ENCODE results near the gene UMODL1. TPM values are rescaled to one million over a fixed set of nuclear protein-coding genes. Genes with fewer than 3 reads are reported as not detected.

UMODL1 gene
- total RNA-seq, 1 experiment from 2014 or later: not detected

- Histone ChIP-seq H3K27ac (ENCODE audit: insufficient read length, low read depth, low read length) (no peak overlapping the region), H2BK20ac (ENCODE audit: low read depth, low read length, poor library complexity, severe bottlenecking) (no peak overlapping the region), H3K4me1 (ENCODE audit: insufficient read depth, low read length) (no peaks in the 10 kb centered on the region; the same call in 1 of the 2 replicates), H4K5ac (ENCODE audit: insufficient read length, low read depth, low read length) (no peak overlapping the region), H3K9ac (ENCODE audit: extremely low read depth, insufficient read length, low read length) (no peak overlapping the region), H4K91ac (ENCODE audit: insufficient read length, low read depth, low read length) (no peak overlapping the region), H3K27me3 (ENCODE audit: insufficient read depth, low read length) (no peaks in the 10 kb centered on the region), H3K56ac (ENCODE audit: insufficient read length, low read depth, low read length) (no peak overlapping the region), H3K79me1 (ENCODE audit: insufficient read depth, low read depth, low read length, poor library complexity, severe bottlenecking) (no peaks in the 10 kb centered on the region), H3K4ac (ENCODE audit: low read depth, low read length) (no peak overlapping the region), H2BK15ac (ENCODE audit: low read depth, low read length) (no peak overlapping the region), H3K23ac (ENCODE audit: insufficient read length, low read depth, low read length) (no peak overlapping the region), H2BK12ac (ENCODE audit: insufficient read length, low read depth, low read length) (no peak overlapping the region), H2BK5ac (ENCODE audit: insufficient read length, low read length) (no peak overlapping the region), H3K23me2 (ENCODE audit: insufficient read length, low read depth, low read length, poor library complexity, severe bottlenecking) (no peaks in the 10 kb centered on the region), H3T11ph (ENCODE audit: low read length) (no peak overlapping the region), H2BK120ac (ENCODE audit: low read depth, low read length, poor library complexity, severe bottlenecking) (no peak overlapping the region), H4K8ac (replicated peaks; ENCODE audit: insufficient read length, low read depth, low read length) (no peak overlapping the region), H2AK5ac (ENCODE audit: insufficient read length, low read length) (no peak overlapping the region), H3K14ac (ENCODE audit: insufficient read depth, low read length) (no peak overlapping the region; the same call in 1 of the 2 replicates), H3K9me3 (ENCODE audit: control insufficient read depth, low read depth, low read length) (no peaks in the 10 kb centered on the region), H3K4me2 (ENCODE audit: insufficient read depth, insufficient read length, low read length) (no peak overlapping the region), H3K79me2 (ENCODE audit: insufficient read depth, low read length) (no peaks in the 10 kb centered on the region), H3K18ac (ENCODE audit: insufficient read length, low read depth, low read length) (no peak overlapping the region), H4K20me1 (ENCODE audit: control insufficient read depth, insufficient read depth, insufficient read length) (no peaks in the 10 kb centered on the region), H2AFZ (ENCODE audit: low read length) (no peak overlapping the region)
- no CpG with 5 or more reads among the region's 19 CpGs for WGBS (ENCODE audit: extremely low coverage, insufficient read length, low lambda C conversion rate)
- DNase-seq: no peak
- H3K36me3 Mint-ChIP-seq (ENCODE audit: insufficient read depth in 1 of 3, low read depth in 3 of 3): no peaks in the 10 kb centered on the region; a peak in 1 of 7 replicates
- no peaks in the 10 kb centered on the region for H3K9me3 Mint-ChIP-seq
- no peak overlapping the region for H3K4me3 Mint-ChIP-seq
- H3K27ac Mint-ChIP-seq: peak overlapping the region in 1 of 3 experiments; percentile 55; a peak in 1 of 7 replicates
- peaks cover 3% of the 10 kb centered on the region for H3K27me3 Mint-ChIP-seq (ENCODE audit: low read depth)
- H3K4me1 Mint-ChIP-seq: peaks cover 15 to 19% of the 10 kb centered on the region in 2 experiments
- no peak for TF ChIP-seq CTCF (conservative IDR thresholded peaks at IDR 0.05)
These were observed 53.9 kb downstream of the UMODL1 start for GRCh38 chr21:42124826-42125570.
